Testis (tissue), 2 donors: ENCODE measurements around the gene SPPL2B.

ENCODE experiments used
- POLR2A ChIP-seq: fragments of 450-650 bp; IDR thresholded peaks from one replicate; pipeline ENCODE4 v1.6.1; 2017; ENCODE audit warnings: antibody characterized with exemption, mild to moderate bottlenecking, moderate library complexity
- TF ChIP-seq, protein P1 (sequence below), 3 experiments: fragments of 450-650 bp in 2 of 3; fragments of 200-600 bp in 1 of 3; sonication (generic) in 1 of 3; IDR thresholded peaks; one replicate each; pipeline ENCODE4 v1.5.1; 2016 to 2019; ENCODE audit warnings: antibody characterized with exemption in 3 of 3, mild to moderate bottlenecking in 2 of 3, moderate library complexity in 1 of 3

DNA sequence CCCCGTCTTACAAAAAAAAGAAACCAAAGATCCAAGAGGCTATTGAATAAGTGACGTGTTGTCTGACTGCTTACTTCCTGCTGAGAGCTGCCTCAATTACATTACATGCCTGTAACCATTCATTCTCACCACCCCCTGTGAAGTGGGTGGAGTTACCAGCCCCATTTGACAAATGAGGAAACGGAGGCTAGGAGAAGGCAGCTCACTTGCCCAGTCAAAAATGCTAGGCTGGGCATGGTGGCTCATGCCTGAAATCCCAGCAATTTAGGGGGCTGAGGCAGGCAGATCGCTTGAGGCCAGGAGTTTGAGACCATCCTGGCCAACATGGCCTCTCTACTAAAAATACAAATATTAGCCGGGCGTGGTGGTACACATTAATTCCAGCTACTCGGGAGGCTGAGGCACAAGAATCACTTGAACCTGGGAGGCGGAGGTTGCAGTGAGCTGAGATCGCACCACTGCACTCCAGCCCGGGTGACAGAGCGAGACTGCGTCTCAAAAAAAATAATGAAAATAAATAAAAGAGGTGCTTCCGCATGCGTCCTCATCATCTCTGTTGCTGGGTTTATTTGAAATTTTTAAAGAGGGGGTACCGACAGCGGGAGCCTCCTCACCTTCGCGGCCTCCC is 597 bp upstream of the SPPL2B start:
- no peak for TF ChIP-seq POLR2A
- TF ChIP-seq, protein P1, sequence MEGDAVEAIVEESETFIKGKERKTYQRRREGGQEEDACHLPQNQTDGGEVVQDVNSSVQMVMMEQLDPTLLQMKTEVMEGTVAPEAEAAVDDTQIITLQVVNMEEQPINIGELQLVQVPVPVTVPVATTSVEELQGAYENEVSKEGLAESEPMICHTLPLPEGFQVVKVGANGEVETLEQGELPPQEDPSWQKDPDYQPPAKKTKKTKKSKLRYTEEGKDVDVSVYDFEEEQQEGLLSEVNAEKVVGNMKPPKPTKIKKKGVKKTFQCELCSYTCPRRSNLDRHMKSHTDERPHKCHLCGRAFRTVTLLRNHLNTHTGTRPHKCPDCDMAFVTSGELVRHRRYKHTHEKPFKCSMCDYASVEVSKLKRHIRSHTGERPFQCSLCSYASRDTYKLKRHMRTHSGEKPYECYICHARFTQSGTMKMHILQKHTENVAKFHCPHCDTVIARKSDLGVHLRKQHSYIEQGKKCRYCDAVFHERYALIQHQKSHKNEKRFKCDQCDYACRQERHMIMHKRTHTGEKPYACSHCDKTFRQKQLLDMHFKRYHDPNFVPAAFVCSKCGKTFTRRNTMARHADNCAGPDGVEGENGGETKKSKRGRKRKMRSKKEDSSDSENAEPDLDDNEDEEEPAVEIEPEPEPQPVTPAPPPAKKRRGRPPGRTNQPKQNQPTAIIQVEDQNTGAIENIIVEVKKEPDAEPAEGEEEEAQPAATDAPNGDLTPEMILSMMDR (IDR thresholded peaks at IDR 0.05) = no peak
